Measurements from ENCODE around the gene MTFR1L. TPM values are rescaled to one million over a fixed set of nuclear protein-coding genes. Genes with fewer than 3 reads are reported as not detected.

Gene MTFR1L
- total RNA-seq, 2 experiments from 2014 or later = 29.7 to 34.1 TPM

DNA sequence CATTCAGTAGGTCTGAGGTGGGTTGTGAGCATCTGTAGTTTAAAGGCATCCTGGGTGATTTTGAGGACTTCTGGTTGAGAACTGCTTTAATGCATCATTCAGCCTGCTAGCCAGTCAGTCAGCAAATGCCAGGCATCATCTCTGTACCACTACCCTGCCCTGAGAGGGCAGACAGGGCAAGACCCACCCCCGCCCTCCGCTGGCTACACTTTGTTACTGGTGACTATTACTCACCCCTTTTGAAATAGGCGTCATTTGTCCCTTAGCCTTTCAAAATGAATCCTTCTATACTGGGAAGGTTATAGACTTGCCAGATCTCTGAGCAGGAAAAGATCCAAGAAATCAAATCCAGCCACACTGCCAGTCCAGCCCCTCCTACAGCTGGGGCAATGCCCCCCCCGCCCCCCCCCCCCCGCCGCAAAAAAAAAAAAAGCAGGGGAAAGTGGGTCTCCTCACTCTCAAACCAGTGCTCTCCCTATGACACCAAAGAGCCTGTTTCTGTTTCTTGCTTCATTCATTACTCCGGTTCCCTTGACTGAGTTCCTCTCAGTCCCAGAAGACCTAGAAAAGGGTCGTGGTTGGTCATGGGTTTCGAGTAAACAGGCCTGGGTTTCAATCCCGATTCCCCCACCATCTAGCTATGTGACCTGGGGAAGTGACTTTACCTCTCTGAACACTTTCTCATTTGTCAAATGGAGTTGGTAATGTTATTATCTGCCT lies 15.3 kb upstream of the MTFR1L start:
- CTCF ChIA-PET = interaction anchor here (1.6 kb wide), 1 partner anchor 185 kb away, joined by 6 read pairs; no protein-coding TSS in a partner anchor
- POLR2A ChIA-PET = no interaction called here

DNA sequence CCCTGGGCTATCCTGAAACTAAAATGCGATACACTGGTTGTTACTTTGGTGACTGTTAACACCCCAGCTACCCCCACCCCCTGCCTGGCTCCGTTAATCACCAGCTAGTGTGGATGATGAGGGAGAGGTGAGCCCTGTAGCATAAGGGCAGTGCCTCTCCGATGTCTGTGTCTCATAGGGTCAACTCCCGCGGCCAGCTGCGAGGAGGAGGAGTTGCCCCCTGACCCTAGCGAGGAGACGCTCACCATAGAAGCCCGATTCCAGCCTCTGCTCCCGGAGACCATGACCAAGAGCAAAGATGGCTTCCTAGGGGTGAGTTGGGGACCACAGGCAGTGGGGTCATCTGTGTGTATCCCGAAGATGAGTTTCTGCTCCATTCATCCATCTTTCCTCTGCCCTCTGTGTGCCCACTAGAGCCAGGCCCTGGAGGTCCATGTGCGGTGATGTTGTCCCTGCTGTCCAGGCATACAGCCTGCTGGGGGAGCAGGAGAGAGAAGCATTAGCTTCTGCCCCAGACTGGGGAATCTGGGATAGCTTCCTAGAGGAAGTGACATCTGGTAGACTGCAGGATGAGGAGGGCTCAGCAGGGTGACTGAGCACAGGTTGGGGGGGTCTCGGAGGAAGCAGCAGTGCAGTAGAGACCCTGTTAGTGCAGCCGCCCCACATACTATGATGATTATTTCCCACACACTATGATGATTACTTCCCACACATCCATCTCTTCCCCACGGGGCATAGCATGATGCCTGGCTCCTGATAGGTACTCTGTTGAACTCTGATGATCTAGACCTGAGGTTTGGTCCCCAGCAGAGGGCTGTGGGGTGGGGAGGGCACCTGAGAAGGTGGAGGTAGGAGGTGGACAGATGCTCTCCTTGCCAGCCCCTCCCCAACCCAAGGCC lies 14.5 kb upstream of the MTFR1L start:
- POLR2A ChIA-PET = no interaction called here
- CTCF ChIA-PET = interaction anchor here (1.6 kb wide), 1 partner anchor 186 kb away, joined by 6 read pairs; no protein-coding TSS in a partner anchor

DNA sequence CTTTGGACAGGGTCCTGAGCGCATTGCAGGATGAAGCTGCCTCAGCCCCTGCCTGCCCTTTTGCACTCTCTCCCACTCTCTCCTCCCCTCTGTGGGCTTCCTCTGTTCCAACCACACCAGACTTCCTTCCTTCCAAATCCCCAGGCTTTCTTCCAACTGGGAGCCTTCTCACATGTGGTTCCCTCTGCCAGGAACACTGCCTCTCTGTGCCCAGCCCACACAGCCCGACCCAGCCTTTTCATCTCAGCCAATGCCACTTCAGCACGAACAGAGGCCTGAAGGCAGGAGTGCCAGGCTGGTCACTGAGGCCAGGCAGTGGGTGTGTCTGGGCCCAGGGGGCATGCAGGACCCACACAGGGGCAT lies 13.9 kb upstream of the MTFR1L start:
- POLR2A ChIA-PET = no interaction called here
- CTCF ChIA-PET = no interaction called here

DNA sequence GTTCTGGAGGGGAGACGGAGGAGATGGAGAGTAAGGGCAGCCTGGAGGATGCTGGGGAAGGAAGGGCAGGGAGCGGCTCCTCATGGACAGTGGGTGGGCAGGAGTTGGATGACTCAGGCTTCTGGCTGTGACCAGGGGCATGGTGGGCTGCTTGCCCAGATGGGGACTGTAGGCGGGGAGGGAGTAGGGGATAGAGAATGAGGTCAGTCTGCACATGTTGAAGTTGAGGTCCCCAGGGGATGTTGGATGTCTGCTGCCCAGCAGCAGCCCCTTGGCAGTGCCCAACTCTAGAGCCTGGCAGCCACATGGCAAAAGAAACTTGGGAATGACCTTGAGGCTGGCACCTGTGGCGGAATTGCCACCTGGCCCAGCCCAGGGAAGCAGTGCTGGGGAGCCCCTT lies 13.3 kb upstream of the MTFR1L start:
- POLR2A ChIA-PET = no interaction called here
- CTCF ChIA-PET = interaction anchor here (0.6 kb wide), 1 partner anchor 151 kb away, joined by 3 read pairs; no protein-coding TSS in a partner anchor

DNA sequence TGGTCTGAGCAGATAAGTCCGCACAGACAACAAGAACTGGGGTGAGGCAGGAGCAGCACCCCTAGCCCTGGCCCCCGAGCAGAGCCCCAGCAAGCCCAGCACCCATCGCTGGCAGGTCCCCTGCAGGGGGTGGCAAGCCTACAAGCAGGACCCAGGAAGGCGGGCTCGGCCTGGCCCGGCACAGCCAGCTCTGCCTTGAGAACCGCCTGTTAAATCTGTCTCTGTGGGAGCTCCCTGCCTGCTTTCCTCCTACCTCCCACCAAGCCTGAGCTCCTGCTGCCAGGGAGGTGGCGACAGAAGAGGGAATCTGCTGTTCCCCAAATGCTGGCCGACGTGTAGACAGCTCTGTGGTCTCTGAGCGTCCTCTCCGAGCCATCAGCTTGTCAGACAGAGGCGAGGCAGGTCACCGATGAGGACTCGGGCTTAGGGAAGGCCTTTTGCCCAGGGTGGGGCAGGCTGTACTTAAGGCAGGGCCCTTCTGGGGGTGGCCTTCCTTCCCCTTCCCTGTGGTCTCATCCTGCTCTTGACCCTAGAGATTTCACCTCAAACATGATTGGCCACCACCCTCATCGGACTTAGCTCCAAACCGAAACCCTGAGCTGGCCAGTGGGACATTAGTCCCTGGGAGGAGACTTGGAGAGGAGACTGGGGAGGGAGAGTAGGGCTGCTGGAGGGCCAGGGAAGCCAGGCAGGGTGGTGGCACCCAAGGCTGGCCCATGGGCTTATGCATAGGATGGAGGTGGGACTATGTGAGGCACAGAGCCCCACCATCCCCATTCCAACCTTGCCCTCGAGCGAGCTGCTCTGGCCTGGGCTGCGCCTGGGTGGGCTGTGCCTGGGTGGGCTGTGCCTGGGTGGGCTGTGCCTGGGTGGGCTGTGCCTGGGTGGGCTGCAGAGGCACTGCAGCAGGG lies 12.0 kb upstream of the MTFR1L start:
- ChIA-PET POLR2A (interaction anchor here (0.6 kb wide), 2 partner anchors 163 to 1037 kb away, joined by 4 read pairs; no protein-coding TSS in a partner anchor), CTCF (interaction anchor here (0.7 to 1.0 kb wide), 2 partner anchors 12 to 304 kb away, joined by 3 read pairs; partner anchors contain the start of gene MTFR1L)

DNA sequence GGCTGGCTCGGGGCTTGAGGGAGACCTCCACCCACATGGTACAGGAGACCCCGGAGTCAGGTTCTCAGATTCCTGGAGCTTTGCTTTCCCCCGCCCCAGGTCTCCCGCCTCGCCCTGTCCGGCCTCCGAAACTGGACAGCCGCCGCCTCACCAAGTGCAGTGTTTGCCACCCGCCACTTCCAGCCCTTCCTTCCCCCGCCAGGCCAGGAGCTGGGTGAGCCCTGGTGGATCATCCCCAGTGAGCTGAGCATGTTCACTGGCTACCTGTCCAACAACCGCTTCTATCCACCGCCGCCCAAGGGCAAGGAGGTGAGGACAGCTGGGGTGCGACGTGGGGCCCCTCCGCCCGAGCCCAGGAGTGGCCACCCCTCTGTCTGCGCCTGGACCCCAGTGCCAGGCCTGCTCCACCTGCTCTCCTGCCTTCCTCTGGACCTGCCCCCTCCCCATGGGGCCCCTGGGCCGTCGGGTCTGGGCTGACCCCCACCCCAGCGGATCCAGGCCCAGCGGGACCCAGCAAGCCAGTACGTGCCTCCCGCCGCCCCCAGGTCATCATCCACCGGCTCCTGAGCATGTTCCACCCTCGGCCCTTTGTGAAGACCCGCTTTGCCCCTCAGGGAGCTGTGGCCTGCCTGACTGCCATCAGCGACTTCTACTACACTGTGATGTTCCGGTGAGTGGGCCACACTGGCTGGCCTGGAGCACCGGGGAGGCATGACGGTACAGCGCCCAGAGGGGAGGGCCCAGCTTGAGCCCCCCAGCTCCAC lies 11.1 kb upstream of the MTFR1L start:
- CTCF ChIA-PET = interaction anchor here (0.6 to 1.4 kb wide), 4 partner anchors 11 to 305 kb away, joined by 3 read pairs; partner anchors contain the start of gene MTFR1L
- POLR2A ChIA-PET = interaction anchor here (0.6 kb wide), 1 partner anchor 1038 kb away, joined by 4 read pairs; no protein-coding TSS in a partner anchor

DNA sequence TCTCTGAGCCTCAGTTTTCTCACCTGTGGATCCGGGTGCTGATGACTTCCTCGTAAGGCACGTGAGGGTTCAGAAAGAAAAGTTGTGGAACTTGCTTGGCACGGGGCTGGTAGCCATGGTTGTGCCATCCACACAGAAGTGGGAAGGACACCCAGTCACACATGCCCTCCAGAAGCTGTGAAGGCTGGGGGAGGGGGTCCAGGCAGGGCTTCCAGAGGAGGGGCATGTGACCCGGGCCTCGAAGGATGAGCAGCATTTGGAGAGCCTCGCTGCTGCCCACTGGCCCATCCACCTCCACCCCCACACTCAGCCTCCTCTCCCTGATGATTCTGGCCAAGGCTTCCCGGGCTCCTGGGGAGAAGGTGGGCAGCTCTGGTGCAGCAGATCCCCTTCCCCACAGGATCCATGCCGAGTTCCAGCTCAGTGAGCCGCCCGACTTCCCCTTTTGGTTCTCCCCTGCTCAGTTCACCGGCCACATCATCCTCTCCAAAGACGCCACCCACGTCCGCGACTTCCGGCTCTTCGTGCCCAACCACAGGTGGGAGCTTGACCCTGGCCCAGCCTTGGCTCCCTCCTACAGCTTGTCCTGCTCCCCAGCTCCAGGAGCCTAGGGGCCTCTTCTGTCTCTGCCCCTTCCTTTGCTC lies 10.3 kb upstream of the MTFR1L start:
- POLR2A ChIA-PET = no interaction called here
- CTCF ChIA-PET = interaction anchor here (0.5 to 2.0 kb wide), 5 partner anchors 201 to 305 kb away, joined by 3 to 6 read pairs (median 3); no protein-coding TSS in a partner anchor

DNA sequence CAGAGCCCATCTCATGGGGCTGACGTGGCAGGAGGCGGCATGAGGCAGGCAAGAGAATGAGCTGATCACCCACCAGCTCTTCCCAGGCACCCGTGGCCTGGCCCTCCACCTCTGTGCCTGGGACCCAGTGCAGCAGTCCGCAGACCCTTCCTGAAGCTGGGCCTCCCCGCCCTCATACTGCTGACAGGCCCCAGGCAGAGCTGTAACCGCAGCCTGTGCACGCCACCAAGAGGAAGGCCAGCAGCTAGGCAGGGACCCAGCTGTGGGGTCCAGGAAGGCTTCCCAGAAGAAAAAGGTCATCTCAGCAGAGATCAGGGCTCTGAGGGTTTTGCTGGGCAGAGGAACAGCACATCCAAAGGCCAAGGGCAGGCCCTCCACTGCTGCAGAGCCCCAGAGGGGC lies 9.8 kb upstream of the MTFR1L start:
- ChIA-PET CTCF (interaction anchor here (0.5 to 2.0 kb wide), 7 partner anchors 9 to 306 kb away, joined by 3 to 6 read pairs (median 3); no protein-coding TSS in a partner anchor), POLR2A (no interaction called here)

DNA sequence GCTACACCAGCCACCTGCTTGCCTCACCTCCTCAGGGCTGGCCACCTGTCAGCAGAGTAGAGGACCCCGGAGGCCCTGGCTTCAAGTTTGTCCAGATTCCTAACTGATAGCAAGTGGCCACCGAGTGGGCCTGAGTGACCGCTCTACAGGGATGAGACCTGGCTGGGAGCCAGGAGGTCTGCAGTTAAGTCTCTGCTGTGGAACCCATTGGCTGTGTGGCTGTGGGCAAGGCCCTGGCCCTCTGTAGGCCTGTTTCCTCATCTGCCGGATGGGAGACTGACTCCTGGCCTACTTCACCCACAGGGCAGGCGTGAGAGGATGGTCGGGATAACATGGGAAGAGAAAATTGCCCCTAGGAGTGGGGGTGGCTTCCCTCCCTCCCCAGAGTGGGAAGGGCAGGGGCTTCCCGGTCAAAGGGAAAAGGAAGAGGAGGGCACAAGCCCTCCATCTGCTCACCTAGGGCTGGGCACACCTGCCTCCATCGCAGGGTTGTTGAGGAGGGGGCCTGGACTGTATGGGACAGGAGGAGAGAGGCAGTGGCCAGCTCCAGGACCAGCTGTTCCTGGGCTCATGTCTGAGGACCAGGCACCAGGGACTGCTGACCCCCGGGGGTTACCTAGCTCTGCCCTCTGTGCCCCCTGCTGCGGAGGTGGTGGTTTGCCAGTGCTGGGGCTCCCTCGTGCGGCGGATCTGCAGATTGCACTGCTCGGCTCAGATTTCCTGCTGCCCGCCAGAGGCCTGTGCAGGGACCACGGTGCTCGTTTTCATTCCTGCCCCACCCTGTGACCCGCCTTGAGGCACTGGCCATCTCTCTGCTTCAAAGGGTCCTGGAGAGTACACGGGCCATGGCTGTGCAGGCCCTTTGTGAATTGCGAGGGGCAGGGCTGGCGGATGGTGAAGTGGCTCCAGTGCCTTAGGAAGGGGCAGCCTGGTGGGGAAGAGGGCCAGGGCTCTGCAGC lies 9.1 kb upstream of the MTFR1L start:
- CTCF ChIA-PET = interaction anchor here (0.6 to 2.0 kb wide), 10 partner anchors 8 to 307 kb away, joined by 3 to 6 read pairs (median 3); no protein-coding TSS in a partner anchor
- POLR2A ChIA-PET = no interaction called here

DNA sequence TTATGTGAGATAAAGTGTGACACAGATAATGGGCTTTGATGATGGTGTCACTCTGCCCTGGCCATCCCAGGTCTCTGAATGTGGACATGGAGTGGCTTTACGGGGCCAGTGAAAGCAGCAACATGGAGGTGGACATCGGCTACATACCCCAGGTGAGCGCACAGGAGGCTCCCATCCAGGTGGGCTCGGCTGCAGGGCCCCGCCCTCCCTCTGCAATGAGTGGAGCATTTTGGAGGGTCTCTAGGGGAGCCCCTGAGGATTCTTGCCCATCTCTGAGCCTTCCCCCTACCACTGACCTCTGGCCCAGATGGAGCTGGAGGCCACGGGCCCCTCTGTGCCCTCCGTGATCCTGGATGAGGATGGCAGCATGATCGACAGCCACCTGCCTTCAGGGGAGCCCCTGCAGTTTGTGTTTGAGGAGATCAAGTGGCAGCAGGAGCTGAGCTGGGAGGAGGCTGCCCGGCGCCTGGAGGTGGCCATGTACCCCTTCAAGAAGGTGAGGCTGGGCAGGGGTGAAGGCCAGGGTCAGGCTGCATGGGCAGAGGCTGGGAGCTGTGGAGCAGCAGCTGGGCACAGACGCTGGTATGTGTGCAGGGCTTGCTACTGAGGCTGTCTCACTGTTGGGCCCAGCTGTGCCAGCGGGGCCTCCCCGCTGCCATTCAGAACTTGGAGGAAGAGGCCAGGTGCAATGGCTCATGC lies 8.2 kb upstream of the MTFR1L start:
- CTCF ChIA-PET = interaction anchor here (0.7 to 2.0 kb wide), 7 partner anchors 9 to 347 kb away, joined by 3 to 6 read pairs (median 3); partner anchors contain the start of gene SELENON
- POLR2A ChIA-PET = no interaction called here

DNA sequence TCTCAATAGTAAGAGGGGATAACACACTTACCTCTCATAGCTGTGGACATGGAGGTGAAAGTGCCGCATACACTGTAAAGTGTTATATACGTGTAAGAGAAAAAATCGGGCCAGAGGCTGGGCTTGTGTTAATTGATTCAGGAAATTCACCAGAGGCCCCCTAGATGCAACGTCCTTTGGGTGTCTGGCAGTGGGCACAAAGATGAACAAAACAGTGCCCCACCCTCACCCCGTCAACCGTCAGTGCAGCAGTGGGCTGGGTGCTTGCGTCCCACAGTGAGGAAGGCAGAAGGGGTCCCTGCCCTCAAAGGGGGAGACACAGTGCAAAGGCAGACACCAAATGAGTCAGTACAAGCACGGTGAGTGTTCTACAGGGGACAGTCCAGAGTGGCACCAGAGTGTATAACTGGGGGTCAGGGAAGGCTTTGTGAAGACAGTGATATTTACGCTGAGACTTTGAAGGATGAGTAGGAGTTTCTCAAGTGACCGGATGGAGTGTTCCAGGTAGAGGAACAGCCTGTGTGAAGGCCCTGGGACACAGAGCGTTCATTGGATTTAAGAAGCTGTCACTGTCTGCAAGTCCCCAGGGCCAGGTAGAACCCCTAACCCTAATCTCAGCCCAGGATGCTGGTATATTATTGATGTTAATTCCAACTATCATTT lies 6.6 kb upstream of the MTFR1L start:
- CTCF ChIA-PET = interaction anchor here (1.3 to 1.7 kb wide), 3 partner anchors 14 to 241 kb away, joined by 3 to 4 read pairs (median 4); partner anchors contain the start of gene SELENON

DNA sequence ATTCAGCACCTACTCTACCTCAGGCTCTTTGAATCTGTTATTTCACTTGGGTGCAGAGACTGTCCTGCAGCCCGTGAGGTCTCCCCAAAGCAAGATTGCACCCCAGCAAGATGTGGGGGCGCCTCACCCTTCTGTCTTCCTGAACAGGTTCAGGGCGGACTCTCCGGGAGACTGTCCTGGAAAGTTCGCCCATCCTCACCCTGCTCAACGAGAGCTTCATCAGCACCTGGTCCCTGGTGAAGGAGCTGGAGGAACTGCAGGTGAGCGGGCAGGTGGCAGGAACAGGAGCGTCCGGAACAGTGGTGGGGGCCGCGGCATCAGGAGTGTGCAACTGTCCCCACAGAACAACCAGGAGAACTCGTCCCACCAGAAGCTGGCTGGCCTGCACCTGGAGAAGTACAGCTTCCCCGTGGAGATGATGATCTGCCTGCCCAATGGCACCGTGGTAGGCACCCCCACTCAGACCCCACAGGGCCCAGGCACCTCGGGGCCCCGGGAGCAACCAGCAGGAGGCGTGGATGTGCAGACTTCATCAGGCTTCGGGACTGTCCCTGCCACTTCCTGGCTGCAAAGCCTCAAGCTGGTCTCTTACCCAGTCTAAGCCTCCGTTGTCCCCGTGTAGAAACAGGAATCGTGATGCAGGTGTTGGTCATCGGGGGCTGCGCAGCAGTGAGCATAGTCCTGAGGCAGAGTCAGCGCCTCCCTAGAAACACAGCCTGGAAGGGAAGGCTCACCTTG lies 5.9 kb upstream of the MTFR1L start:
- POLR2A ChIA-PET = no interaction called here
- CTCF ChIA-PET = interaction anchor here (1.3 kb wide), 1 partner anchor 120 kb away, joined by 3 read pairs; no protein-coding TSS in a partner anchor

More for the DNA sequence above, 6.6 kb upstream of the MTFR1L start:
- POLR2A ChIA-PET = no interaction called here

DNA sequence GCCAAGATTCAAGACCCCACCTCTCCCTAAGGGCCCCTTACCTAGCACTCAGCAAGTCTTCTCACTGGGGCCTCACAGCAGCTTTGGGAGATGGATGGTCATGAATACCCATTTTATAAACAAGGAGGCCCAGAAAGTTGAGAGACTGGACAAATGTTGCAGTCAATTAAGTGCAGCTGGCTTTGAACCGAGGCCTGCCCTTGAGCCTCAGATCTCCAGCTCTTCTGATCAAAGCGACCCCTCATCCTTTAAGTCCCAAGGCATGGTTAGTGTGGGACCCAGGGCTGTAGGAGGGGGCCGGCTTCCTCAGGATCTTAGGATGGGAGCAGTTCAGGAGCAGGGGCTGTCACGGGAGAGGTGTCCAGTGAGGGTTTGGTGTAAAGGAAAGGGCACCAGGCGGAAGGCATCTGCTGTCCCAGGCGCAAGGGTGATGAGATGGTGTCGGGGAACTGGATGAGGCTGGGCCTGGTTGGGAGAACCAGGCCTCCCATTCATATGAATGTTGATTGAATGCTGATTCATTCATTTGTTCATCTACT lies 5.1 kb upstream of the MTFR1L start:
- CTCF ChIA-PET = no interaction called here
- POLR2A ChIA-PET = no interaction called here

DNA sequence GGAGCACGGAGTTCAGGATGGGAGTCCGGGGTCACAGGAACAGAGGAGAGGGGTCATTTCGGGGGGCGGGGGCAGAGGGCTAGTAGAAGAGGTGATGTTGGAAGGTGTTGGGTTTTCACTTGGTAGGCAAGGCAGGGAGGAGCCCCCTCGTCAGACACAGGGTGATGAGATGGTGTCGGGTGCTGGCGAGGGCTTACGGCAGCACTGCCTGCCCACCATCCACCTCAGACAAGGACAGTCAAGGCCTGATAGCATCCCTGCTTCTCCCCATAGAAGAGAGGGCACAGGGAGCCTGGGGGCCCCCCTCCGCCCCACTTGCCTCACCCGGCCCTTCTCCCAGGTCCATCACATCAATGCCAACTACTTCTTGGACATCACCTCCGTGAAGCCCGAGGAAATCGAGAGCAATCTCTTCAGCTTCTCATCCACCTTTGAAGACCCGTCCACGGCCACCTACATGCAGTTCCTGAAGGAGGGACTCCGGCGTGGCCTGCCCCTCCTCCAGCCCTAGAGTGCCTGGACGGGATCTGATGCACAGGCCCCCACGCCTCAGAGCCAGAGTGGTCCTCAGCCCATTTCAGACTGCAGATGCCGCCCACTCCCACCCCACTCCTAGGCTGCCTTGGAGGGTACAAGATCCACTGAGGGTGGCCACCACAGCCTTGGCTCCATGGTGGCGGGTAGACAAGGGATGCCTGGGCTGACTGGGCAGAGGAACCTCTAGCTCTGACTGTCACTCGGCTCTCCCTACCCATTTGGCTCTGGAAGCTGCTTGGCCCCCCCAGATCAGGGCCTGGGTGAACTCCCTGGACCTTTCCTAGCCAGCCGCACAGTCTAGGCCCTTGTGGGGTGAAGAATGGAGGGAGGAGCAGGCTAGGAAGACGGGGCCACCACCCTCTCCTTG lies 4.3 kb upstream of the MTFR1L start:
- POLR2A ChIA-PET = no interaction called here
- CTCF ChIA-PET = no interaction called here
